Measurements from ENCODE around the gene TPPP.

Gene TPPP

GRCh38 chr5:677131-678101 is 15.7 kb downstream of the TPPP start:
- no peak overlapping the region for H3K4me3 ChIP-seq (ENCODE audit: low read length)
- no peak for DNase-seq (ENCODE audit: low read depth)
- no peak for TF ChIP-seq CTCF (IDR thresholded peaks at IDR 0.05; ENCODE audit: insufficient read depth, low read depth, low read length, missing control alignments)

GRCh38 chr5:676699-677076 is 16.5 kb downstream of the TPPP start:
- DNase-seq (ENCODE audit: low read depth) = no peak
- no peak for TF ChIP-seq CTCF (IDR thresholded peaks at IDR 0.05; ENCODE audit: insufficient read depth, low read depth, low read length, missing control alignments)
- H3K4me3 ChIP-seq (ENCODE audit: low read length) = no peak overlapping the region

GRCh38 chr5:675871-676698 is 17.1 kb downstream of the TPPP start:
- DNase-seq (ENCODE audit: low read depth) = no peak
- no peak overlapping the region for H3K4me3 ChIP-seq (ENCODE audit: low read length)
- TF ChIP-seq CTCF (IDR thresholded peaks at IDR 0.05; ENCODE audit: insufficient read depth, low read depth, low read length, missing control alignments) = no peak

GRCh38 chr5:675111-675870 is 17.9 kb downstream of the TPPP start:
- H3K4me3 ChIP-seq (ENCODE audit: low read length) = no peak overlapping the region
- no peak for DNase-seq (ENCODE audit: low read depth)
- TF ChIP-seq CTCF (IDR thresholded peaks at IDR 0.05; ENCODE audit: insufficient read depth, low read depth, low read length, missing control alignments) = no peak

GRCh38 chr5:674630-675011 is 18.5 kb downstream of the TPPP start:
- DNase-seq (ENCODE audit: low read depth) = no peak
- TF ChIP-seq CTCF (IDR thresholded peaks at IDR 0.05; ENCODE audit: insufficient read depth, low read depth, low read length, missing control alignments) = no peak
- H3K4me3 ChIP-seq (ENCODE audit: low read length) = no peak overlapping the region

GRCh38 chr5:673831-674629 is 19.1 kb downstream of the TPPP start:
- DNase-seq (ENCODE audit: low read depth) = no peak
- no peak for TF ChIP-seq CTCF (IDR thresholded peaks at IDR 0.05; ENCODE audit: insufficient read depth, low read depth, low read length, missing control alignments)
- H3K4me3 ChIP-seq (ENCODE audit: low read length) = no peak overlapping the region

All from epithelial cell of esophagus (primary cell).